ENCODE results near the gene FREY1. TPM values are rescaled to one million over a fixed set of nuclear protein-coding genes. Genes with fewer than 3 reads are reported as not detected.

FREY1 gene
- total RNA-seq, 1 donor from 2014 or later = not detected

- peaks cover 55% of the 10 kb centered on the region for H3K4me1 ChIP-seq
- no peak for DNase-seq
- no peak overlapping the region for H3K27ac ChIP-seq (replicated peaks)
- TF ChIP-seq CTCF (IDR thresholded peaks at IDR 0.05; ENCODE audit: borderline replicate concordance) = no peak
- peaks cover 45% of the 10 kb centered on the region for H3K27me3 ChIP-seq (ENCODE audit: low read depth)
- no peaks in the 10 kb centered on the region for H3K9me3 ChIP-seq (replicated peaks)
- no peak overlapping the region for H3K4me3 ChIP-seq
- peaks cover 5% of the 10 kb centered on the region for H3K36me3 ChIP-seq
- intact Hi-C loops (cut with micrococcal nuclease) = no loop called here
These were observed 13.7 kb upstream of the FREY1 start for GRCh38 chr11:45920531-45921477.

GRCh38 chr11:45919806-45920530 lies 12.9 kb upstream of the FREY1 start:
- no peak for TF ChIP-seq CTCF (IDR thresholded peaks at IDR 0.05; ENCODE audit: borderline replicate concordance)

GRCh38 chr11:45918962-45919675 lies 12.0 kb upstream of the FREY1 start:
- Histone ChIP-seq H3K36me3 (peaks cover 22% of the 10 kb centered on the region), H3K4me1 (peaks cover 57% of the 10 kb centered on the region), H3K27ac (replicated peaks) (peak overlapping the region; percentile 92), H3K4me3 (peak overlapping the region; percentile 80), H3K27me3 (ENCODE audit: low read depth) (peaks cover 29% of the 10 kb centered on the region), H3K9me3 (replicated peaks) (no peaks in the 10 kb centered on the region)
- no peak for DNase-seq
- no peak for TF ChIP-seq CTCF (IDR thresholded peaks at IDR 0.05; ENCODE audit: borderline replicate concordance)
- intact Hi-C loops (cut with micrococcal nuclease) = no loop called here

More at GRCh38 chr11:45919806-45920530, 12.9 kb upstream of the FREY1 start:
- Histone ChIP-seq H3K4me3 (no peak overlapping the region), H3K9me3 (replicated peaks) (no peaks in the 10 kb centered on the region), H3K27me3 (ENCODE audit: low read depth) (peaks cover 38% of the 10 kb centered on the region), H3K27ac (replicated peaks) (peak overlapping the region; percentile 92), H3K4me1 (peaks cover 57% of the 10 kb centered on the region), H3K36me3 (peaks cover 13% of the 10 kb centered on the region)
- DNase-seq = peak; percentile 16
- intact Hi-C loops (cut with micrococcal nuclease) = no loop called here

- Histone ChIP-seq H3K4me1 (peaks cover 57% of the 10 kb centered on the region), H3K36me3 (peaks cover 28% of the 10 kb centered on the region), H3K9me3 (replicated peaks) (no peaks in the 10 kb centered on the region), H3K4me3 (peak overlapping the region; percentile 80), H3K27ac (replicated peaks) (peak overlapping the region; percentile 92), H3K27me3 (ENCODE audit: low read depth) (peaks cover 25% of the 10 kb centered on the region)
- no peak for TF ChIP-seq CTCF (IDR thresholded peaks at IDR 0.05; ENCODE audit: borderline replicate concordance)
- intact Hi-C loops (cut with micrococcal nuclease) = no loop called here
- DNase-seq = peak; percentile 87
These were observed 11.4 kb upstream of the FREY1 start for GRCh38 chr11:45918331-45918941.

Data from left ventricle myocardium inferior (tissue), 1 donor.